H1 (cell line): ENCODE measurements around the gene OR51I2. TPM values are rescaled to one million over a fixed set of nuclear protein-coding genes. Genes with fewer than 3 reads are reported as not detected.

Experiments used
- CTCF ChIA-PET: fragments of 300-600 bp; sonication (Branson Sonifier 250); formaldehyde crosslinking; loops from one replicate; lab custom pipeline; 2021; ENCODE audit not compliant: partially characterized antibody; lab: Charles Lee
- POLR2A ChIA-PET: fragments of 300-600 bp; sonication (Branson Sonifier 250); formaldehyde crosslinking; loops from one replicate; lab custom pipeline; 2021; ENCODE audit warnings: inconsistent platforms; ENCODE audit not compliant: partially characterized antibody; lab: Charles Lee
- DNase-seq, 2 experiments: peaks; one replicate each; pipeline versions ENCODE4 v3.0.0 to v3.0.0-alpha.2; 2010 to 2022; ENCODE audit warnings: low spot score in 2 of 2, low read depth in 1 of 2, mixed read lengths in 1 of 2
- FAIRE-seq: peaks from 2 replicates; lab custom pipeline; 2011; peaks lifted over from hg19 to GRCh38; lab: Jason Lieb, UNC
- H2AFZ ChIP-seq: 2 replicates; pipeline ENCODE4 v1.8.1; 2012; ENCODE audit warnings: low read length, inconsistent platforms
- H2AK5ac ChIP-seq: 2 replicates; pipeline ENCODE4 v1.6.1; 2013; ENCODE audit warnings: low read depth, low read length
- H2BK120ac ChIP-seq: replicated peaks from 2 replicates; pipeline ENCODE3; 2013; ENCODE audit warnings: low read depth, low read length, inconsistent platforms
- H2BK12ac ChIP-seq: 2 replicates; pipeline ENCODE4 v1.6.1; 2013; ENCODE audit warnings: low read depth, low read length
- H2BK15ac ChIP-seq: 2 replicates; pipeline ENCODE4 v1.6.1; 2013; ENCODE audit warnings: low read length
- H2BK20ac ChIP-seq: 2 replicates; pipeline ENCODE4 v1.6.1; 2013; ENCODE audit warnings: low read length
- H2BK5ac ChIP-seq: 2 replicates; pipeline ENCODE4 v1.6.1; 2013; ENCODE audit warnings: low read depth, low read length
- H3K14ac ChIP-seq: 2 replicates; pipeline ENCODE4 v1.6.1; 2013; ENCODE audit warnings: inconsistent platforms; ENCODE audit not compliant: insufficient read length
- H3K18ac ChIP-seq: 2 replicates; pipeline ENCODE4 v1.6.1; 2013; ENCODE audit warnings: low read length; ENCODE audit errors: extremely low read depth
- H3K23ac ChIP-seq: 2 replicates; pipeline ENCODE4 v1.6.1; 2013; ENCODE audit warnings: inconsistent platforms; ENCODE audit not compliant: insufficient read length
- H3K23me2 ChIP-seq: 2 replicates; pipeline ENCODE4 v1.6.1; 2013; ENCODE audit warnings: low read depth, low read length
- H3K27ac ChIP-seq: 2 replicates; pipeline ENCODE4 v1.6.1; 2011; ENCODE audit warnings: low read depth, low read length, inconsistent platforms
- H3K27me3 ChIP-seq, 4 experiments: replicated peaks in 1 of 4; 1 replicate in 1 of 4; 2 replicates in 3 of 4; pipeline versions ENCODE4 v1.6.1 to v1.8.1; 2011 to 2013; ENCODE audit warnings: low read length in 3 of 4, mild to moderate bottlenecking in 3 of 4, inconsistent platforms in 2 of 4, mixed read lengths in 2 of 4, moderate library complexity in 1 of 4; ENCODE audit not compliant: control insufficient read depth in 3 of 4, insufficient read depth in 3 of 4; ENCODE audit errors: extremely low read depth in 1 of 4
- H3K36me3 ChIP-seq, 4 experiments: 2 replicates each; pipeline versions ENCODE4 v1.6.1 to v1.8.1; 2011 to 2013; ENCODE audit warnings: mild to moderate bottlenecking in 4 of 4, low read length in 3 of 4, moderate library complexity in 2 of 4, control low read depth in 1 of 4, inconsistent platforms in 1 of 4; ENCODE audit not compliant: insufficient read depth in 4 of 4, control insufficient read depth in 2 of 4
- H3K4ac ChIP-seq: replicated peaks from 2 replicates; pipeline ENCODE3; 2013; ENCODE audit warnings: low read length, low read depth, mixed read lengths, inconsistent platforms; ENCODE audit not compliant: insufficient read length
- H3K4me1 ChIP-seq, 4 experiments: replicated peaks in 1 of 4; 1 replicate in 1 of 4; 2 replicates in 3 of 4; pipeline versions ENCODE4 v1.6.1 to v1.8.1; 2011 to 2013; ENCODE audit warnings: low read length in 3 of 4, inconsistent platforms in 2 of 4, mixed read lengths in 1 of 4; ENCODE audit not compliant: insufficient read depth in 4 of 4, control insufficient read depth in 3 of 4
- H3K4me2 ChIP-seq, 2 experiments: 2 replicates each; pipeline versions ENCODE4 v1.6.1 to v1.8.1; 2011 to 2013; ENCODE audit warnings: low read depth in 2 of 2, low read length in 2 of 2, control low read depth in 1 of 2, inconsistent platforms in 1 of 2, mild to moderate bottlenecking in 1 of 2; ENCODE audit not compliant: insufficient read depth in 1 of 2
- H3K4me3 ChIP-seq, 4 experiments: fragments of 200-600, 300-600 bp in 1 of 4; sonication (generic), shearing (Covaris generic), sonication (Bioruptor Twin) in 1 of 4; 2 replicates each; pipeline versions ENCODE4 v1.5.1 to v1.8.1; 2011 to 2016; ENCODE audit warnings: low read length in 4 of 4, low read depth in 3 of 4, control low read depth in 2 of 4, inconsistent platforms in 2 of 4, mild to moderate bottlenecking in 2 of 4, mixed read lengths in 1 of 4, moderate library complexity in 1 of 4; ENCODE audit not compliant: insufficient read depth in 2 of 4; ENCODE audit errors: extremely low read depth in 1 of 4
- H3K56ac ChIP-seq: replicated peaks from 2 replicates; pipeline ENCODE3; 2013; ENCODE audit warnings: low read depth, mild to moderate bottlenecking, mixed read lengths, low read length, inconsistent platforms; ENCODE audit not compliant: insufficient read length
- H3K79me1 ChIP-seq: 2 replicates; pipeline ENCODE4 v1.6.1; 2013; ENCODE audit warnings: low read depth, low read length, control low read depth
- H3K79me2 ChIP-seq, 2 experiments: 2 replicates each; pipeline versions ENCODE4 v1.6.1 to v1.8.1; 2012 to 2013; ENCODE audit warnings: low read length in 2 of 2, mild to moderate bottlenecking in 2 of 2, inconsistent platforms in 1 of 2; ENCODE audit not compliant: insufficient read depth in 2 of 2, control insufficient read depth in 1 of 2
- H3K9ac ChIP-seq, 4 experiments: replicated peaks in 1 of 4; 1 replicate in 1 of 4; 2 replicates in 3 of 4; pipeline versions ENCODE4 v1.6.1 to v1.8.1; 2011 to 2013; ENCODE audit warnings: low read depth in 3 of 4, low read length in 3 of 4, control low read depth in 2 of 4, mild to moderate bottlenecking in 2 of 4, moderate library complexity in 2 of 4, inconsistent platforms in 1 of 4; ENCODE audit errors: extremely low read depth in 1 of 4
- H3K9me3 ChIP-seq, 2 experiments: 2 replicates each; pipeline versions ENCODE4 v1.6.1 to v1.8.1; 2012 to 2013; ENCODE audit warnings: mild to moderate bottlenecking in 2 of 2, moderate library complexity in 2 of 2, control low read depth in 1 of 2, inconsistent platforms in 1 of 2, low read depth in 1 of 2, low read length in 1 of 2, mixed read lengths in 1 of 2; ENCODE audit not compliant: insufficient read depth in 2 of 2
- H4K20me1 ChIP-seq, 2 experiments: replicated peaks in 1 of 2; 2 replicates each; pipeline versions ENCODE3 to v1.8.1; 2011 to 2013; ENCODE audit warnings: inconsistent platforms in 2 of 2, low read length in 2 of 2, mild to moderate bottlenecking in 1 of 2; ENCODE audit not compliant: insufficient read depth in 2 of 2, control insufficient read depth in 1 of 2
- H4K5ac ChIP-seq: 2 replicates; pipeline ENCODE4 v1.6.1; 2013; ENCODE audit warnings: low read length, low read depth, mixed read lengths, inconsistent platforms; ENCODE audit not compliant: insufficient read length
- H4K8ac ChIP-seq: 2 replicates; pipeline ENCODE4 v1.8.0; 2013; ENCODE audit warnings: mild to moderate bottlenecking, moderate library complexity, low read length, inconsistent platforms; ENCODE audit not compliant: insufficient read depth; ENCODE audit errors: extremely low read depth
- H4K91ac ChIP-seq: replicated peaks from 2 replicates; pipeline ENCODE3; 2013; ENCODE audit warnings: low read length, mixed read lengths, inconsistent platforms; ENCODE audit not compliant: insufficient read length
- ASH2L ChIP-seq: fragments of 200-600, 300-600 bp; sonication (generic); IDR thresholded peaks from one replicate; pipeline ENCODE4 v1.7.1; 2017; ENCODE audit warnings: low read length
- EGR1 ChIP-seq: IDR thresholded peaks from 2 replicates; pipeline ENCODE4 v1.6.1; 2011; ENCODE audit warnings: low read depth, low read length, borderline replicate concordance
- HDAC2 ChIP-seq, 2 experiments: fragments of 300-600 bp in 1 of 2; sonication (generic) in 1 of 2; IDR thresholded peaks; 2 replicates each; pipeline ENCODE4 v1.6.1; 2011 to 2012; ENCODE audit warnings: low read depth in 2 of 2, low read length in 2 of 2, mild to moderate bottlenecking in 2 of 2, moderate library complexity in 2 of 2, borderline replicate concordance in 1 of 2, inconsistent platforms in 1 of 2
- RBBP5 ChIP-seq: IDR thresholded peaks from 2 replicates; pipeline ENCODE4 v1.7.1; 2012; ENCODE audit warnings: low read depth, mild to moderate bottlenecking, inconsistent platforms, low read length, moderate library complexity, borderline replicate concordance
- RXRA ChIP-seq: IDR thresholded peaks from 2 replicates; pipeline ENCODE4 v1.6.1; 2011; ENCODE audit warnings: low read depth, mild to moderate bottlenecking, low read length, moderate library complexity; ENCODE audit not compliant: insufficient read depth
- WGBS, 2 experiments: shearing (Covaris generic) in 1 of 2; methylation state at CpG; one replicate each; pipeline versions ENCODE4 v1.1.6 to v1.1.7; 2013 to 2015; ENCODE audit warnings: low lambda C conversion rate in 2 of 2, mixed read lengths in 2 of 2, inconsistent platforms in 1 of 2, low coverage in 1 of 2, missing lambda C conversion rate in 1 of 2; ENCODE audit not compliant: insufficient replicate concordance in 2 of 2, insufficient coverage in 1 of 2, insufficient read length in 1 of 2; ENCODE audit errors: extremely low coverage in 1 of 2, missing lambda C conversion rate in 1 of 2; 5-methylcytosine and 5-hydroxymethylcytosine counted together
- polyA plus RNA-seq, 7 experiments: library from polyadenylated mRNA; depleted of rRNA in 3 of 7; stranded (reverse) in 5 of 7; unstranded in 2 of 7; fragments of >200 nt in 5 of 7; fragments of 200-250 nt in 2 of 7; gene quantifications; 1 replicate in 5 of 7; 2 replicates in 1 of 7; 4 replicates in 1 of 7; pipeline versions ENCODE4 v1.2.1 to v1.2.3, GENCODE V29; 2011 to 2013; ENCODE audit warnings: missing spikeins in 2 of 7, mixed read lengths in 2 of 7
- total RNA-seq: library from RNA; stranded (reverse); fragmentation: NEBNext Ultra II Directional; extraction: Animal tissue kit (Norgen Biotek cat#: 25700); gene quantifications from 2 replicates; pipeline ENCODE4 v1.2.1, GENCODE V29; 2021
- TF ChIP-seq, protein P1 (sequence below): IDR thresholded peaks from 2 replicates; pipeline ENCODE4 v1.6.1; 2012; ENCODE audit warnings: inconsistent platforms

The OR51I2 gene
- total and polyA plus RNA-seq, 2 of the 8 experiments (the other 6 are each of a cell fraction or from before 2014, with no cell fraction given): not detected

DNA sequence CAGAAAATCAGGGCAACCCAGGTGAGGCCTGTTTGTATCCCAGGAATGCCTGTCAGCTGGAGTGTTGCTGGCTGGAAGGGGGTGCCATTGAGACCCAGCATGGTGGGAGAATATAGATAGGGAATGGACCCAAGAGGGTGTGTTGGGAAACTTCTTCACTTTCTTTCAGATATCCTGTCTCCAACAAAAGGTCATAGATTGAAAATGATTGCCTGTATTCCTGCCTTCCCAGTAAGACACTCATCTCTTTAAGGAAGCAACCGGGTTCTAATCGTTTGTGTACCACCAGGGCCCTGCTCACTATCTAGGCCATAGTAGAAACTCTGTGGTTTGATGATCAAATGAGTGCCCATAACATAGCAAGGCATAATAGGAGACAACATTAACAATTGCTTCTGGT lies 7.7 kb upstream of the OR51I2 start, which contains the start of gene OR51I1:
Gene OR51I1, minus strand, starts transcription at position 101 of the 400 bp plus-strand sequence. Its CDS starts 0 bp downstream, at position 101.
- Histone ChIP-seq H2BK20ac (no peak within 1 kb of the TSS), H2AFZ (no peak within 1 kb of the TSS), H2BK12ac (no peak within 1 kb of the TSS), H3K79me1 (no peaks in the 10 kb centered on the region), H3K14ac (no peak within 1 kb of the TSS), H4K91ac (no peak within 1 kb of the TSS), H3K79me2 (no peaks in the 10 kb centered on the region), H2BK15ac (no peak within 1 kb of the TSS), H3K4ac (no peak within 1 kb of the TSS), H4K8ac (no peak within 1 kb of the TSS)
- POLR2A ChIA-PET: no interaction called here
- CTCF ChIA-PET: no interaction called here
- WGBS, 2 experiments: 68% methylated on average over 2 of the region's 2 CpGs; no CpG with 5 or more reads in 1 of the 2 experiments
- no peak for TF ChIP-seq HDAC2 (IDR thresholded peaks at IDR 0.05; ENCODE audit: borderline replicate concordance in 1 of 2, low read depth in 2 of 2, low read length in 2 of 2)
- no peak for TF ChIP-seq EGR1
- no peak for TF ChIP-seq ASH2L
- no peak for TF ChIP-seq RBBP5
- TF ChIP-seq RXRA: no peak
- TF ChIP-seq, protein P1, sequence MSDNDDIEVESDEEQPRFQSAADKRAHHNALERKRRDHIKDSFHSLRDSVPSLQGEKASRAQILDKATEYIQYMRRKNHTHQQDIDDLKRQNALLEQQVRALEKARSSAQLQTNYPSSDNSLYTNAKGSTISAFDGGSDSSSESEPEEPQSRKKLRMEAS: no peak
- TF ChIP-seq, all 59 proteins: peak for 0
- Histone ChIP-seq H4K20me1 (no peaks in the 10 kb centered on the region), H3K23me2 (no peaks in the 10 kb centered on the region; the same call in 1 of the 2 replicates), H3K23ac (no peak within 1 kb of the TSS), H3K4me1 (no peaks in the 10 kb centered on the region), H3K27me3 (no peaks in the 10 kb centered on the region), H3K56ac (no peak within 1 kb of the TSS), H3K9ac (no peak within 1 kb of the TSS), H2BK5ac (no peak within 1 kb of the TSS), H2AK5ac (no peak within 1 kb of the TSS), H3K18ac (no peak within 1 kb of the TSS), H4K5ac (no peak within 1 kb of the TSS), H2BK120ac (no peak within 1 kb of the TSS), H3K9me3 (no peaks in the 10 kb centered on the region), H3K36me3 (no peaks in the 10 kb centered on the region), H3K4me2 (no peak within 1 kb of the TSS), H3K27ac (no peak within 1 kb of the TSS), H3K4me3 (no peak within 1 kb of the TSS)
- FAIRE-seq: no peak
- no peak for DNase-seq
